Chondrocyte (in vitro differentiated cells): Measurements from ENCODE around the gene HMGCR. TPM values are rescaled to one million over a fixed set of nuclear protein-coding genes. Genes with fewer than 3 reads are reported as not detected.
A peak's percentile ranks its signal among the peaks of the same experiment; 100 is the strongest.
"Not testable (repeated sequence)": the region's sequence is repeated elsewhere in the genome, so short reads cannot be mapped to it uniquely, and the experiment has no call there.

Source experiments
- DNase-seq: peaks from one replicate; pipeline ENCODE4 v3.0.0; 2021; ENCODE audit warnings: mixed read lengths, low spot score
- H3K27ac Mint-ChIP-seq: one replicate; pipeline ENCODE4 v1.8.0; 2021; ENCODE audit warnings: mild to moderate bottlenecking, moderate library complexity, mixed read lengths; ENCODE audit not compliant: unreplicated experiment
- H3K27me3 Mint-ChIP-seq: 2 replicates; pipeline ENCODE4 v1.8.0; 2021; ENCODE audit warnings: low read depth, mixed read lengths
- H3K36me3 Mint-ChIP-seq: 2 replicates; pipeline ENCODE4 v1.8.0; 2021; ENCODE audit warnings: low read depth, mixed read lengths
- H3K4me1 Mint-ChIP-seq: 2 replicates; pipeline ENCODE4 v1.8.0; 2021; ENCODE audit warnings: low read depth, mild to moderate bottlenecking, mixed read lengths
- H3K4me3 Mint-ChIP-seq: one replicate; pipeline ENCODE4 v1.8.0; 2021; ENCODE audit warnings: mild to moderate bottlenecking, moderate library complexity, mixed read lengths; ENCODE audit not compliant: unreplicated experiment
- H3K9me3 Mint-ChIP-seq: 2 replicates; pipeline ENCODE4 v1.8.0; 2021; ENCODE audit warnings: low read depth, mixed read lengths
- CTCF ChIP-seq: fragments of 200-600 bp; sonication (generic); IDR thresholded peaks from 2 replicates; pipeline ENCODE4 v1.5.0; 2021; ENCODE audit warnings: antibody characterized with exemption, mild to moderate bottlenecking, moderate library complexity
- total RNA-seq: library from RNA; stranded (reverse); gene quantifications from 3 replicates; pipeline ENCODE4 v1.2.1, GENCODE V29; 2021

HMGCR gene
- total RNA-seq, 1 donor from 2014 or later: 73.1 TPM

- H3K4me3 Mint-ChIP-seq: no peak overlapping the region
- H3K4me1 Mint-ChIP-seq: no peaks in the 10 kb centered on the region
- H3K36me3 Mint-ChIP-seq: no peaks in the 10 kb centered on the region
- H3K27ac Mint-ChIP-seq: no peak overlapping the region
- H3K27me3 Mint-ChIP-seq: no peaks in the 10 kb centered on the region
- DNase-seq: no peak
- H3K9me3 Mint-ChIP-seq: no peaks in the 10 kb centered on the region
- TF ChIP-seq CTCF: no peak
Measured at GRCh38 chr5:75310212-75310611, 26.8 kb upstream of the HMGCR start.

- not testable (repeated sequence) for DNase-seq, H3K27me3 Mint-ChIP-seq, H3K27ac Mint-ChIP-seq, H3K9me3 Mint-ChIP-seq, H3K4me3 Mint-ChIP-seq, H3K36me3 Mint-ChIP-seq
- peaks cover 20% of the 10 kb centered on the region for H3K4me1 Mint-ChIP-seq
Measured at GRCh38 chr5:75319148-75319547, 17.9 kb upstream of the HMGCR start.

GRCh38 chr5:75319638-75320037, 17.4 kb upstream of the HMGCR start:
- Mint-ChIP-seq H3K9me3 (no peaks in the 10 kb centered on the region), H3K27ac (no peak overlapping the region), H3K27me3 (no peaks in the 10 kb centered on the region), H3K4me3 (no peak overlapping the region), H3K4me1 (peaks cover 20% of the 10 kb centered on the region), H3K36me3 (no peaks in the 10 kb centered on the region)
- no peak for DNase-seq
- TF ChIP-seq CTCF: no peak

GRCh38 chr5:75320371-75320770, 16.6 kb upstream of the HMGCR start:
- Mint-ChIP-seq H3K27me3 (no peaks in the 10 kb centered on the region), H3K27ac (peak overlapping the region; percentile 74), H3K9me3 (no peaks in the 10 kb centered on the region), H3K4me3 (no peak overlapping the region), H3K4me1 (peaks cover 20% of the 10 kb centered on the region), H3K36me3 (no peaks in the 10 kb centered on the region)
- TF ChIP-seq CTCF: no peak
- no peak for DNase-seq

- Mint-ChIP-seq H3K27me3 (no peaks in the 10 kb centered on the region), H3K9me3 (no peaks in the 10 kb centered on the region), H3K4me3 (no peak overlapping the region), H3K36me3 (no peaks in the 10 kb centered on the region), H3K27ac (no peak overlapping the region), H3K4me1 (peaks cover 20% of the 10 kb centered on the region)
- TF ChIP-seq CTCF: no peak
- no peak for DNase-seq
Measured at GRCh38 chr5:75322066-75322465, 15.0 kb upstream of the HMGCR start.

GRCh38 chr5:75324791-75325190, 12.2 kb upstream of the HMGCR start:
- no peak for TF ChIP-seq CTCF
- no peak for DNase-seq

More at GRCh38 chr5:75324791-75325190, 12.2 kb upstream of the HMGCR start:
- Mint-ChIP-seq H3K9me3 (no peaks in the 10 kb centered on the region), H3K4me3 (no peak overlapping the region), H3K27me3 (no peaks in the 10 kb centered on the region), H3K4me1 (peaks cover 18% of the 10 kb centered on the region), H3K27ac (no peak overlapping the region), H3K36me3 (no peaks in the 10 kb centered on the region)
